SK-N-DZ (cell line): ENCODE data around the gene DCTN3.
"Not testable (repeated sequence)": the region's sequence is repeated elsewhere in the genome, so short reads cannot be mapped to it uniquely, and the experiment has no call there.

ENCODE experiments used
- DNase-seq: peaks from one replicate; pipeline ENCODE4 v3.0.0-alpha.2; 2015; ENCODE audit warnings: low spot score

DCTN3 gene

DNA sequence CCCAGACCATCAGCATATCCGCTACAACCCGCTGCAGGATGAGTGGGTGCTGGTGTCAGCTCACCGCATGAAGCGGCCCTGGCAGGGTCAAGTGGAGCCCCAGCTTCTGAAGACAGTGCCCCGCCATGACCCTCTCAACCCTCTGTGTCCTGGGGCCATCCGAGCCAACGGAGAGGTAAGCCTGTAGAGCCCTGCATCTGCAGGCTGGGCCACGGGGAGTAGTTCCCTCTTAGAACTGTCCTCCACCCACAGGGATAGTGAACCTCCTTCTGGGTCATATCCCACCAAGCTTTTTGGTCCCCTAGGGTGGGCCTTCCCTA is 26.7 kb upstream of the DCTN3 start:
- no peak for DNase-seq

DNA sequence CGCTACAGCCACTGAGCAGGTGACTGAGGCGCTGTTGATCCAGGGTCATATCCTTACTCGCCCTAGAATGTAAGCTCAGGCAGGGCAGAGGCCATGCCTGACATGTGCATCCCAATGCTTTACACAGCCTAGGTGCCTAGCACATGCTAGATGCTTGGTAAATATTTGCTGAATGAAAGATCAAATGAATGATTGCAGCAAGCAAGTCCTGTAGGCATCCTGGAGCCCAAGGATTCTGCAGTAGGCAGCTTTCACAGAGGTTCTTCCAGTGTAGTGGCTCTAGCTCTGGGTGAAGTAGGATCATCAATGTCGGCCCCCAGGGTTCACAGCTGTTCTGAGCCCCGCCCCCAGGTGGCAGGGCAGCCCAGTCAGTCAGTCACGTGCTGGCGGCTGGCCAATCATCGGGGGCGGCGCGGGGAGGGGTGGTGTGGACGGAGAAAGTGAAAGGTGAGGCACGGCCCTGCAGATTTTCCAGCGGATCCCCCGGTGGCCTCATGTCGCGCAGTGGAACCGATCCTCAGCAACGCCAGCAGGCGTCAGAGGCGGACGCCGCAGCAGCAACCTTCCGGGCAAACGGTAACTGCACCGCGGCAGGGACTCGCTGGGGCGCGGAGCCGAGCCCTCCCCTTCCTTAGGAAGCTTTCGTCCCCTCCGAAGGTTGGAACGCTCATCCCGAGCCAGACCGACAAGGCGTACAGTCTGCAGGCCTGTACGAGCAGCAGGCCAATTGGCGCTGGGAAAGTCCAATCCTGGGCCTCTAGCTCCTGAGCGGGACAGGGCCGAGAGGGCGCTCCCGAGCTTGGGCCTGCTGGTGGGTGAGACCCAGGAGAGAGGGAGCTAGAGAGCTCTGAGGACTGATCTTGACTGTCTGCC is 26.2 kb upstream of the DCTN3 start, which contains the start of gene GALT:
Gene GALT (plus strand): TSS at position 465 of the 873 bp plus-strand sequence. CDS start 30 bp downstream, at position 495.
- DNase-seq, result peak; percentile 94

DNA sequence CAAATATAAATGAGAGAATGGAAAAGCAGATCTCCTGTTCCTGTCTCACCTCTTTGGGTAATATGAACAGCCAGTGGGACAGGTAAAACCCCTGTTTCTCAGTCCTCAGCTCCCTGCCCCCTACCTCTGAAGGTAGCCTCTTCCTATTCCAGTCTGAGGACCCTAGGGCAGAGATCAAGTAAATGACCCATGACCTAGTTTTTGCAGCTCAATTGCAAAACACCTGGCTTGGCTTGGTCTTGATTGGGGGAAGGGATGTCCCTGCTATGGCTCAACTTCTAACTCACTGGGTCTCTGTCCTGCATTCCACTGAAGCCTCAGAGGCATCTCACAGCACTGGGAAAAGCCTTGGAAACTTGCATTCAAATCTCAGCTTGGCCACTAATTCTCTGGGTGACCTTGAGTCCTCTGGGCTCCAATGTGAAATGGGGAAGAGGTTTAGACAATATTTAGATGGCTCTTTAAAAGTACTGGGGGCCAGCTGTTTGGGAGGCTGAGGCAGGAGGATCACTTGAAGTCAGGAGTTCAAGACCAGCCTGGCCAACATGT is 24.5 kb upstream of the DCTN3 start:
- no peak for DNase-seq

DNA sequence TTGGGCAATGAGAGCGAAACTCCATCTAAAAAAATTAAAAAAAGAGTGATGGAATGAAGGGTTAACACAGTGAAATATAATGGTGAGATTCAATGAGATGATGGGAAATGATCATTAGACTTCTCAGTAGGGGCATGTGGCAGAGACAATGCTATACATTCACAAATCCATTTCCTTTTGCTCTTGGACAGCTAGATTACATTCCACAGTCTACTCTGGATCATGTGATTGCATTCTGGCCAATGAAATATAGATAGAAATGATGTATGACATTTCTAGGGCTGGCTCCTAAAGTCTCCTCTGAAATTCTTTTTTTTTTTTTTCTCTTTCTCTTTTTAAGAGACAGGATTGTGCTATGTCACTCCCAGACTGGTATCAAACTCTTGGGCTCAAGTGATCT is 22.4 kb upstream of the DCTN3 start:
- no peak for DNase-seq

DNA sequence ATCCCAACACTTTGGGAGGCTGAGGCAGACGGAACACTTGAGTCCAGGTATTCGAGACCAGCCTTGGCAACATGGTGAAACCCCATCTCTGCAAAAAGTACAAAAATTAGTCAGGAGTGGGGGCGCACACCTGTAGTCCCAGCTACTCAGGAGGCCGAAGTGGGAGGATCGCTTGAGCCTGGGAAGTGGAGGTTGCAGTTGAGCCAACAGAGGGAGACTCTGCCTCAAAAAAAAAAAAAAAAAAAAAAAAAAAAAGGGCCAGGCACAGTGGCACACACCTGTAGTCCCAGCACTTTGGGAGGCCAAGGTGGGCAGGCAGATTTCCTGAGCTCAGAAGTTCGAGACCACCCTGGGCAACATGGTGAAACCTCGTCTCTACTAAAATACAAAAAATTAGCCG is 19.0 kb upstream of the DCTN3 start:
- DNase-seq, result not testable (repeated sequence)

DNA sequence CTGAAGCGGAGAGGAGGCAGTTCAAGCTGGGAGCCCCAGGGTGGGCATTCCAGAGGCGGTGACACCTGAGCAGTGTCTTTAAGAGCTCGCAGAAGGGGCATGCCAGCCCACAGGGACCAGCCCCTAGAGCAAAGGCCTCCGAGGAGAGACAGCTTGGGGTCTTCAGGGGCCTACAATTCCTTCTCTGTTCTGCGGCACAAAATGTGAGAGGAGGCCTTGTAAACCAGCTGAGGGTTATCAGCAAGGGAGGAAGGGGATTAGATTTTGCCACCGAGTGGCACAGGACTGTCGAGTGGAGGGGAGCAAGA is 17.8 kb upstream of the DCTN3 start:
- no peak for DNase-seq

DNA sequence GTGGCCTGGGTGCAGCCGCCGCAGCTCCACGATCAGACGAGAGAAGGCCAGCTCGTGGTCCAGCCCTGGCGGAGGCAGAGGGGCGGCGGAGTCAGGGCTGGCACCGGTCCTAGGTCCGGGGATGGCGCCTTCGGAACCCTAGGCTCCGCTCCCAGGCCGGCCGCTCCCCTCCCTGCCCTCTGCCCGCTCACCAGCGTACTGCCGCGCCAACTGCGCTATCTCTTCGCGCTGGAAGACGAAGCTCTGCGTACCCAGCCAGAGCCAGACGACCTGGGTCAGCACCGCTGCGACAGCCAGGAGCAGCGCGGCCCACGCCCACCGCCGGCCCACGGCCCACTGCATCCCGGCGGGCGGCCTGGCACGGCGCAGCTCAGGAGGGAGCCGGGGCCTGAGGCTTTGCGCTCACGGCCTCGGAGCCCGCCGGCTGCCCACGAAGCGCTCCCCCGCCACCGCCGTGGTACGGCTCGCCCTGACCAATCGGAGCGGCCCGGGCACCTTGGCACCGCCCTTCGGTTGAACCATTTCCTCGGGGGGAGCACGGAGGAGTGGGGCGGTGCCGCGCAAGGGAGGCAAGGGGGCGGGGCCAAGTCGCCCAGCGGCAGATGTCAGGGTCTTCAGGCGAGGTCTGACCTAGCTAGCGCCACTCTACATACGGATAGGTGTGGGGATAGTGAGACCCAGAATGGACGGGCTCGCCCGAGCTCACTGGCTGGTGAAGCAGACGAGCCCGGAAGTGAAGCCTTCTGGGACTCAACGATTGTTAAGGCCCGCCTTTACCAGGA is 17.3 kb upstream of the DCTN3 start, which contains the start of gene SIGMAR1:
Gene SIGMAR1 (minus strand): TSS at position 432 of the 782 bp plus-strand sequence. CDS start 90 bp downstream, at position 342.
- DNase-seq, result peak; percentile 95

DNA sequence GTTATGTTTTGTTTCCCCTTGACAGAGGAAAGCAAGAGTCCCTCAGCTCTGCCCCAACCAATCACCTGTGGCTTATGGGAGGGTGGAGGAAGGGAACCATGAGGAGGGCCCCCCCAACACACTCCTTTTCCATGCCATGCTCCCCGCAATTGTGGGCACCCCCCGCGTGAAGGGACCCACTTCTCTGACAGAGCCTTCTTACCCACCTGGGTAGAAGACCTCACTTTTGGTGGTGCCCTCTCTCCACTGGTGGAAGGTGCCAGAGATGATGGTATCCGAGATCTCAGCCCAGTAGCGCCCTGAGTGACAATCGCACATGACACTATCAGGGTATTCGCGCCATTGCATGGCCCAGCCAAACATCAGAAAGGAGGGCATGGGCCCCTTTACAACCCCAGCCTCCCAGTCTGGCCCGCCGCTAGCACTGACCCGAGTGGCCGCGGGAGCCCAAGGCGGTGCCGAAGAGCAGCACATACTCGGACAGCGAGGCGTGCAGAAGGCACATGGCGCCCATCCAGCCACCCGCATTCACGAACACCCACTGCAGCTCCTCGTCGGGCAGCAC is 16.6 kb upstream of the DCTN3 start:
- no peak for DNase-seq

DNA sequence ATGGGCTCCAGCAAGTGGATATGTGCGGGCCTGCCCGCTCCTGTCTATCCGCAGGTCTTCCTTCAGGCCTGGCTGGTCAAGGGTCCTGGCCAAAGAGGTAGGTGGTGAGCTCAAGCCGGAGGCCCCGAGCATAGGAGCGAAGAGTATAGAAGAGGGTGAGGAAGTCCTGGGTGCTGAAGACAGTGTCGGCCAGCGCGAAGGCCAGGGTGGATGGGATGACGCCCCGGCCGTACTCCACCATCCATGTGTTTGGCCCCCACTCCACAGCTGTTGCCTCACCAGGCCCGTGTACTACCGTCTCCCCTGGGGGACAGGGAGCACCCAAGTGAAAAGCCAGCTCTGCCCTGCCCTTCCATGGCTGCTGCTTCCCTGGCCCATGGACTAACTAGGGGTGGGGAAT is 15.3 kb upstream of the DCTN3 start:
- no peak for DNase-seq

DNA sequence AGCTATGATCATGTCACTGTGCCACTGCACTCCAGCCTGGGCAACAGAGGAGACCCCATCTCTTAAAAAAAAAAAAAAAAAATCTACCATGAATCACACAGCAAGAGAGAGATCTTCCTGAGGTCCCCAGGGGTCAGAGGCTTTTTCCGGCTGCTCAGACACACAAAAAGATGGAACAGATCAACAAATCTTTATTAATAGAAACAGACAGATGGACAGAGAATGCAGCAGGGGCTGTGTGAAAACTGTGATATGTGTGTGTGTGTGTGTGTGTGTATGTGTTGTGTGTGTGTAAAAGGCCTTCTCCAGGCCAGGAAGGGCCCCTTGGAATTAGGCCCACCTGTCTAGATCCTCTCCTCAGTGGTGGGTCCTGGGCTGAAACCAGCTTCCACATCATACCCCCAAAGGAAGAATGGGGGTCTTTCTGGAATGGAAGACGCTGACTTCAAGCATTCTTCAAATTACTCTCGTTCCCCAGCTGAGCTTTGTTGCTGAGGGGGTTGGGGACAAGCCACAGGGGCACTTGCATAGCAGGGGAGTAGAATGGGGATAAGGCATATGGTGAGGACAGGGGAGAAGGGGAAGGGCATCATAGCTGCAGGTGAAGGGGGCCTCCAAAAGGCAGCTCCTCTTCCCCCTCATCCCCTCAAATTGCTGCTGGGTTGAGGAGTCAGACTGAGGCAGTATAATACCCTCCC is 14.4 kb upstream of the DCTN3 start:
- DNase-seq, result no peak

DNA sequence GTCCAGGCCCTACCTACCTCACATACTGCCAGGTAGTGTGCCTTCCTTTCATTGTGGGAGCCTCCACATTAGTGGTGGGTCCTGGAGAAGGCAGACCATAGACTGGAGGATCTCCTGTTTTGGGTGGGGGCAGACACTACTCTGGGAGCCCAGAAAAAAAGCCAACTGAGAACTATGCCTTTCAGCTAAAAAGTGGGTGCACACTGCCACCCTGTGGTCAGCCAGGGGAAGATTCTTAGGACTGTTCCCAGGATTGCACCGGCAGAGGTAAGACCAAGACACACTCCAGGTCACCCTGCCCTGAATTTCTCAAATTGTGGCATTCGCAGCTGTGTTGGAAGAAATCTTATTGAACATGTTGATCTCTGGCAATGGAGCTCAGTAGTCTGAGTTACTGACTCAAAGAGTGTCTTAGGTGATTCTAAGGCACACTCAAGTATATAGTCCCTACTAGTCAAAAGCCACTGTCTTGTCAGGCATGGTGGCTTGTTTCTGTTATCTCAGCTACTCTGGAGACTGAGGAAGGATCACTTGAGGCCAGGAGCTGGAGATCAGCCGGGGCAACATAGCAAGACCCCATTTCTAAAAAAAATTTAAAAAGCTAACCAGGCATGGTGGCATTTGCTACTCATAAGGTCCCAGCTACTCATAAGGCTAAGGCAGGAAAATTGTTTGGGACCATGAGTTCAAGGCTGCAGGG is 13.7 kb upstream of the DCTN3 start:
- DNase-seq, result peak; percentile 74

DNA sequence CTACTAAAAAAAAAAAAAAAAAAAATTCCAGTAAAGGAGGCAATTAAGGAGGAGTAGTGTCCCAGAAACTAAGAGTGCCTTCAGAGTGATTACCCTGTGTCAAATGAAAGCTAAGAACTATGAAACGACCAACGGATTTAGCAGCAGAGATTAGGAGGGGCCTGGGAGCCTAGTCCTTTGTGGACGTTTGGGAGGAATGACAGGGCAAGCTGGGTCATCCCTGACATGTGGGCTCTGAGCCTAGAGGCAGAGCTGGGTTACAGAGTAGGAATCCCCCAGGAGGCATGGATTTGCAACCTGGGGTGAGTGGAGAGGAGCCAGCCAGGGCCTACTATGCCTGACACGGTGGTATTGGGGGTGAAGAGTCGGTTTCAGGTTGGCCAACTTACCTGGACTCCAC is 12.9 kb upstream of the DCTN3 start:
- no peak for DNase-seq

DNA sequence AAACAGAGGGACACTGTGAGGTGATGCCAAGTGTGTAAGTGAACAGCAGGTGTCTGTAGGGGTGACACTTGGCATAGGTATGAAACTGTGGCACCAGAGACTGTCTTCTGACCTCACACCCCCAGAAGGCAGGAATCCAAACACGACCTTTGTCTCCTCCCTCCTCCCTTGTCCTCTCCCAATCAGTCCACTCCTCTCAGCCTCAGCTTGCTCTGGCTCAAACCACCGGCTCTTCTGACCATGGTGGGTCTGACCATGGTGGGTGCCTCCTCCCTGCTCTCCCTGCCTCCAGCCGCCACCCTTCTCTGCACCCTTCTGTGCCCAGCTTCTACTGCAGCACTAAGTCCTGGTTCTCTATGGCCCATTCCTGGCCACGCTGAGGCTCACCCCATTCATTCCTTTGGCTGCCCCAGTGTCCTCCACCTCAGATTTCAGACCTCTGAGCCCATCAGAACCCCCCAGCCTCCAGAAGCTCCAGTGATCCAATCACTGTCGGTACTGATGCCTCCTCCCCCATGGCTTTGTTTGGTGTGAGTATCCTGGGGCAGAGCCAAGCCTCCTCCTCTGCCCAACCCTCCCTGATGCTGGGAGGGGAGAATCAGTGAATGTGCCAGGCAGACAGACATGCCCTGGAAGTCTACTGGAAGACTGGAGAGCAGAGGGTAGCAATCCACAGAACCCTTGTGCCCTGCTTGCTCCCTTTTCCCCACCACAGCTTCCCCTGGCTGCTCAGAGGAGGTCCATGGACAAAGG is 10.3 kb upstream of the DCTN3 start:
- DNase-seq, result no peak

DNA sequence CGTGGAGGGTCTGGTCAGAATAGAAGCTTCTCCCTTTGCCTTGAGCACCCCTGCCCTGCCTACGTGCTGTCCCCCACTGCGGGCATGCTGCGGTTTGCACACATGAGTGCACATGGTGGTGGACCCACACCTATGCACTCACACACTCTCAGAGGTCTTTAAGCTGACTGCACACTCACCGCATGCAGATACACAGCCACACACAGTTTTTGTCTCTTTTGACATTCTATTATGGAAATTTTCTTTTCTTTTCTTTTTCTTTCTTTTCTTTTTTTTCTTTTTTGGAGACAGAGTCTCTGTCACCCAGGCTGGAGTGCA is 9.2 kb upstream of the DCTN3 start:
- no peak for DNase-seq

DNA sequence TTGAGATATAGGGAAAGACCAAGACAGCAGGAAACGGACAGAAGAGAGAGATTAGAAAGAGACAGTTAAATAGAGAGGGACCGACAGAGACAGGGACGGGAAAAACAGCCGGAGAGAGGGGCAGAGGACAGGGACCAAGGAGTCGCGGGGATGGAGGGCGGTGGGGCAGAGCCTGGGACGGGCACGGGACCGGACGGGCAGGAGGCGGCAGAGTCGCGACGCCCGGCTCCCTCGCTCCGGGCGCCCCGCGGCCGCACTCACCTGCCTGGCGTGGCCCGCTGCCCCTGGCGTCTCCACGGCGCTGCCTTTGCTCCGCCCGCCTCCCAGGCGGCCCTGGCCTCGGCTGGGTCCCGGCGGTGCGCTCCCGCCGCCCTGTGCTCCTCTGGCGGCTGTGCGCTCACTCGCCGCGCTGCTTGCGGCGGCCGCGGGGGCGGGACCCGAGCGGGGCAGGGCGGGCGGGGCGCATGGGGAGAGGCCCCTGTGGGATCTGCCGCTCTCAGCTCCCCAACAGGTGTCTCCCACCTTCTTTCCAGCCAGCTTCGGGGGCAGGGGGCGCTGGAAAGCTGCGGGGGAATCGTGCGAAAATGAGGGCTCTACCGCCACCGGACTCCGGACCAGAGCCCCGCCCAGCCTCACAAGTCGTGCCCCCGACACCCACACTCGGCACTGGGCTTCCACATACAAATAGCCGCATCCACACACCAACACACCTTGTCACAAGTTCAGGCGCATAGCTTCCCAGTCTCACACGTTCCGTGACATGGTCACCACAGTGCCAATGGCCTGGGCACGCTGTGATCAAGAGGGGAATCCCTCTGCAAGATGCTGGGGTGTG is 8.6 kb upstream of the DCTN3 start, which contains the start of gene ARID3C:
Gene ARID3C (minus strand): TSS at position 411 of the 835 bp plus-strand sequence. CDS start 1,052 bp downstream, outside the sequence.
- no peak for DNase-seq

DNA sequence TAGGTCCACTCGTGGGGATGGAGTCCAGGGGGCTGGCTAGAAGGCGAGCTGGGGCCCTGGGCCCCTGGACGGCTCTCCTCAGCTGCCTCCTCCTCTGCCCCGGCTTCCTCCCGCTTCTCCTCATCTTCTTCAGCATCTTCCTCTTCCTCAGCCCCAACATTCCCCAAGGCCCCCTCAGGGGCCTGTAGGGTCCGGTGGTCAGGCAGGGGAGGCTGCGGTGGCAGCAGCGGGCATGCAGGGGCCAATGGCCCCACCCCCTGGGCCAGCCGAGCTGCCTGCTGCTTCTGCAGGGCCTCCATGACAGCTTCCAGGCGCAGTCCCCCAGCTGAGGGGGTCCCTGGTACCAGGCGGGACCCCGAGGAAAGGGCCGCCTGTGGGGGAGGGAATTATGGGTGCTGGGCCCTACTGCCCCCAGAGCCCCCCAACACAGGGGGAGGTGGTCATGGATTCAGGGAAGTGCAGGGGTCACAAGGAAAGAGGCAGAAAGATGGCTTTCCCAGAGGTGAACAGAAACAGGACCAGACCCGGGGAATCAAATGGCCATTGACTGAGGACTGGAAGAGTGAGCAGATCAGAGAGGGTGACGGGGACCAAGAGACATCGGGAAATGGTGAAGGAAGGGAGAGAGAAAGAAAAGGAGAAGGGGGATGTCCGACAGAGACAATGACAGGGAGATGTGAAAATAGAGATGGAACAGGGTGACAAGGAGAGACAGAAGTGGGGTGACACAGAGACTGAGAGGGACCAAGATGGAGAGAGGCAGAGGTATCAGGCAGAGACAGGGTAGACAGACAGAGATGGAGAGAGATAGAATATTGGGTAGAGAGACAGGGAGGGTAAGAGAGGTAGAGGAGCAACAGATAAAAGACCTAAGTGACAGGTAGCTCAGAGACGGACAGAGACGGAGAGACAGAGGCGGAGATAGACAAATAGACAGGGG is 7.7 kb upstream of the DCTN3 start:
- no peak for DNase-seq

DNA sequence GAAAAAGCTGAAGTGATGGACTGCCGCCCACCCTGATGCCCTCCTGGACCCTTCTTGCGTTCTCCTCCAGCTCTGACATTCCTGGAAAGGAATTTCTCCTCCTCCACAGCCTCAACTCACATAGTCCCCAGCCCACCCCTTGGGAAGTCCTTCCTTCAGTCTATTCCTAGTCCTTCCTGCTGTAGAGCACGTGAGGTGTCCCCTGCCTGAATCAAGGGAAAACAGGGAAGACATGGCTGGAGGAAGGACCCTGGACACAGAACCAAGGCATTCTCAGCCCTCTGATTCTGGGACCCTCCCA is 4.8 kb upstream of the DCTN3 start:
- DNase-seq, result no peak

DNA sequence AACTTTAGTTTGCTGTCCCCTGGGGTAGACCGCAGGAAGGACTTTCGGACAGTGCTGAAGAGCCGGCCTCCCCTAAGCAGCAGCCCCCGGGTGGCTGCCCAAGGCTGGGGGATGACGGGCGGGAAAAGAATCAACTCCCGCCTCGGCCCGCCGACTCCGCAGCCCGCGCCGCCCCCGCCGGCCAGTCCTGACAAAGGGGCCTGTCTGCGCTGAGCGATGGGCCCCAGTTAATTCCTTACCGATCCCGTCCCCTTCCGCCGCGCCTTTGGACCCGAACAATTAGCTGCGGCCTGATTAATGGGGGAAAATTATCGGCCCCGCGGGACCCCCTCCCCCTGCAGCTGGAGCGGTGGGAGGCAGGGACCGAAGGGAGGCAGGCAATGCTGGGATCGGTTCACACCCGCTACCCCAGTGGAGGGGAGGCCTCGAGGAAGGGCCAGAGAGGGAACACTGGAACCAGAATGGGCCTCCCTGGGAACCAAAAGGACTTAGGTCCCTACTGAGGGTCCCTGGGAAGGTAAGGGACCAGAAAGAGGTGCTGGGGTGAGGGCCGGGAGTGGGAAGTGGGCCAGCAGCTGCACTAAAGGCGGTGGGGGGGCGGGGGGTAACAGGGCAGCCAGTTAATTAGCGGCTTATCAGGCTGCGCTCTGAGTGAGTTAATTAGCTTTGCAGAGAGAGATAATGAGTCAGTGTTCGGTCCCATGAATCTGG is 4.3 kb upstream of the DCTN3 start:
- no peak for DNase-seq
